Stimulated activated CD4-positive, alpha-beta T cell treated with anti-CD3 and anti-CD28 coated beads, Interleukin-12 subunit alpha, Interleukin-12 subunit beta, amount 100 ng/mL, for 4 hours (primary cell): ENCODE results near the gene PRTN3.
"Not testable (repeated sequence)": the region's sequence is repeated elsewhere in the genome, so short reads cannot be mapped to it uniquely, and the experiment has no call there.

Experiments used
- DNase-seq: peaks from one replicate; pipeline ENCODE4 v3.0.0-alpha.2; 2020

PRTN3 gene

DNA sequence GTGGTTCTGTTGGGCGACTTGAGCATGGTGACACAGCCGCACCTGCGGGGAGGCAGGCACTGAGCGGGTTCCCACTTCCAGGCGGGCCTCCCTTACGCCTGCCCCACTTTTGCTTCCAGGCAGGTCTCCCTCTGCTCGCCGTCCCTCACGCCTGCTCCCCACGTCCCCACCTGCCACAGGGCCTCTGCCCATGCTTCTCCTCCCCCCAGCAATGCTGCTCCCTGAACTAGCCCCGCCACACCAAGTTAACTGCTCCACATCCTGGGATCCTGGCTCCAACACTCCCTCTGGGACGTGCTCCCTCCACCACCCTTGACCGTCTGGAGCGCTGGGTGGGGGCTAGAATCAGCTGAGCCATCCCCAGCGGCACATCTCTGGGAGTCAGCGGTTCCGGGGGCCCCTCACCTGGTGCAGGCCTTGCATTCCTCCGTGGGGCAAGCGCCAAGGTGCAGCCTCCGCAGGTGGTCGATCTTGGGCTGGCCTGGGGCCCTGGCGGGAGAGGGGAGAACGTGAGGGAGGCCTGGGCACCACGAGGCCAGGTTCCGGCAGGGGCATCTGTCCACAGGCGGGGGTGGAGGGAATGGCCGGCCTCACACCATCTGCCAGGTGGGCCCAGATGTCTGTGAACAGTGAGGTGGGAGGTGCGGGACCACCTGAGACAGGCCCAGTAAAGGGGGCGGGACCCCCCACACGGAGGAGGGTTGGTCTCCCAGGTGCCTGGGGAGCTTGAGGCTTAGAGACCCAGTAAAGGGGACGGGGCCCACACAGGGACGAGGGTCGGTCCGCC, 27.9 kb downstream of the PRTN3 start:
- DNase-seq, result no peak

DNA sequence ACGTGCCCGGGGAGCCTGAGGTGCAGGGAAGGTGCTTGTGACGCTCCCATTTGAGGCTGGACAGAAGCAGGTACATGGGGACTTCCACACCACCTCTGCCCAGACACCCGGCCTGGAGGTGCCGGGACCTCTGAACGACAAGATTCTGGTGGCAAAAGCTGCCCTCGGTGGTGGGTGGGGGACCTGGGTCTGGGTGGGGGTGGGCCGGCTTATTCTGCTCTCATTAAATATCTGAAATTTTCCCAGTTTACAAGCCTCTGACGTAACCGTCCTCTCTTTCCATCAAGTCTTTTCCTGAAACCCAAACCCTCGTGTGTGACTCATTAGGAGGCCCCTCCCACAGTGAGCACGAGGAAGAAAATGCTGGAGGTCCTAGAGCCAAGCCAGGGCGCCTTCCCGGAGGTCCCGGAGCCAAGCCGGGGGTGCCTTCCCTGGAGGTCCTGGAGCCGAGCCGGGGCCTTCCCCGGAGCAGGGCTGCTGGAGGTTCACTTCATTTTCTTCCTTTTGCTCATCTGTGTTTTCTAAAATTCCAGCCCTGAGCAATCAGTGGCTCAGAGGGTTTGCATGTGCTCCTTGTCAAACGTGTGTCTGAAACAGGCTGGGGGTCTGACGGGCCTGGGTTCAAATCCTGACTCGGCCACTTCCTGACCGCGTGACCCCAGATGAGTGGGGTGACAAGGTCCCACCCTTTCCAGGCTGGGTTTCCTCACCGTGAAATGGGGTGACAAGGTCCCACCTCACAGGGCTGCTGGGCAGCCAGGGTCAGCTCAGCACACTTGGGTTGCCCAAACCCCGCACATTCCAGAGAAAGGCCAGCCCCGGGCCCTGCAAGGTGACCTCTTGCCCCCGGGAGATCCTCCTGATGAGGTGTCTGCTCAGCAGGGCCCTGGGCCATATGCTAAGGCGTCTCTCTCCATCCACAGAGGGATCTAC, 28.7 kb downstream of the PRTN3 start:
- no peak for DNase-seq

DNA sequence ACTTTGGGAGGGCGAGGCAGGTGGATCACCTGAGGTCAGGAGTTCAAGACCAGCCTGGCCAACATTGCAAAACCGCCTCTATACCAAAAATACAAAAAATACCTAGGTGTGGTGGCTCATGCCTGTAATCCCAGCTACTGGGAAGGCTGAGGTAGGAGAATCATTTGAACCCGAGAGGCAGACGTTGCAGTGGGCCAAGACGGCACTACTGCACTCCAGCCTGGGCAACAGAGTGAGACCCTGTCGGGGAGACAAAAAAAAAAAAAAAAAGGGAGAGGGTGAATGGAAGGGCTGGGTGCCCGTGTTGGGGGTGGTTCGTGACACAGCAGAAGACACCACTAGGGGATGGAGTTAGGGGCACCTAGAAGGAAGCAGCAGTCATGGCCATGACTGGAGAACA, 29.5 kb downstream of the PRTN3 start:
- no peak for DNase-seq

DNA sequence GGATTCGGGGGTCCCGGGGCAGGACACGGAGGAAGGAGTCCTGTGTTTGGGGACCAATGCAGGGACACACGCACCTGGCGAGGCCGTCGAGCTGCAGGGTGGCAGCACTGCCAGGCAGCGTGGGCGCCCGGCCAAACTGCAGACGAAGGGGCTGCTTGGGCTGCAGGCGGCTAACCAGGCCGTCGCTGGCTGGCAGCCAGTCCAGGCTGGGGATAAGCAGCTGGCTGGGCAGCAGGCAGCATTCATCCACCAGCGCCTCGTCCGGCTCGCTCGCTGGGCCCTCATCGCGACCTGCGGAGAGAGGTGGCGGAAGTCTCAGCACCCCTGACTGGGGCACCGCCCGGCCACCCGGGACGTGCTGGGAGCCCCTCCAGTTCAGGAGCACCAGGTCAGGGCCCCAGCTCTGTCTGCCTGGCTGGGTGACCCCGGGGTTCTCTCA, 30.2 kb downstream of the PRTN3 start:
- DNase-seq, result no peak

DNA sequence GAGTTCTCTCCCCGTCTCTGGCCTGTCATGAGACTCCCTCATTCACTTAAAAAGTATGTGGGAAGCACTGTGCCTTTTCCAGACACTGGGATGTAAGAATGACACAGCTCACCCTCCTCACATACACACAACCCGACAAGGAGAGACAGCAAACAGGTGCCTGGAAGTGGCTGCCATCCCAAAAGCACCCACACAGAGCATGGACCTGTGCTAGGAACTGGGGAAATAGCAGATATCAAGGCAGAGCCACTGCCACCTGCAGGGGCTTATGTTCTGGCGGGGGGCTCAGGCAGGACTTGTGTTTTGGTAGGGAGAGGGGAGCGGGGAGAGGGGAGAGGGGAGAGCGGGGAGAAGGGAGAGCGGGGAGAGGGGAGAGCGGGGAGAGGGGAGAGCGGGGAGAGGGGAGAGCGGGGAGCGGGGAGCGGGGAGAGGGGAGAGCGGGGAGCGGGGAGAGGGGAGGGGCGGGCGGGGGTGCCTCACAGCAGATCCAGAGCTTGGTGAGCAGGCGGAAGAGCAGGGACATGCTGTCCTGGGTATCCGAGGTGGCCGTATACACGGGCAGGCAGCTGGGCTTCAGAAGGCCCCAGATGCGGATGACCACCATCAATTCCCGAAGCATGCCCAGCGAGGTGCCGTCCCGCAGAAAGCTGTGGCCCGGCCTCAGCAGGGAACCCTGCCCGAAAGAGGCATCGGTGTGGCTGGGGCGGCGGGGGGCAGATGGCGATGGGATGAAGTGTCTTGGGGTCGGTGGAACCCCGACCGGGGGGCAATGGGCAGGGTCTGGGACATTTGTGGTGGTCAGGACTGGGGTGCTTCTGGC, 30.9 kb downstream of the PRTN3 start:
- no peak for DNase-seq

DNA sequence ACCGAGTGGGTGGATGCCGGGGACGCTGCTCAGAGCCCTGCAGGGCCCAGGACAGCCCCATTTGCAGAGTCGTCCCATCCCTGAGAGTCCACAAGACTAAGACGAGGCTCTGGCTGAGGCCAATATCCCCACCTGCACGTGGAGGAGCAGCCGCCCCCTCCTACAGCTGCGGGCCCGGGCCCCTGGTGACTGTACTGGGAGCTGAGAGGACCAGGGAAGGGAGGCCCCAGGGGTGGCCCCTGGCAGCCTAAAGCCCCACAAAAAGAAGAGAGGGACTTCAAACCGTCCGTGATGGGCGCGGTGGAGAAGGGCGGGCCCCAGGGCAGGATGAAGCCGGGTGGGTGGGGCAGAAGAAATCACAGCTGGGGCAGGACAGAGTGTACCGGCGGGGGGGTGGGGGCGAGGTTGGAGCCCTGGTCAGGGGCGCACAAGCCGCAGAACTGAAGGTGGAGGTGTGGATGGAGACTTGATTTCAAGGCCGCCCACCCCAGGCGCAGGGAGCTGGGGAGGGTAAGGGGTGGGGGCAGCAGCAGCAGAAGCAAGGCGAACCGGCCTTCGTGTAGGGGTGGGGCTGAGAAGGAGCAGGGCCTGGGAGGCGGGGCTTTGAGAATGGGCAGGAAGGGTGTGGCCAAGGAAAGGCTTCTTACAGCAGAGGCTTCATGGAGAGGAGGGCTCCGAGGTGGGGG, 31.6 kb downstream of the PRTN3 start:
- peak; percentile 65 for DNase-seq

DNA sequence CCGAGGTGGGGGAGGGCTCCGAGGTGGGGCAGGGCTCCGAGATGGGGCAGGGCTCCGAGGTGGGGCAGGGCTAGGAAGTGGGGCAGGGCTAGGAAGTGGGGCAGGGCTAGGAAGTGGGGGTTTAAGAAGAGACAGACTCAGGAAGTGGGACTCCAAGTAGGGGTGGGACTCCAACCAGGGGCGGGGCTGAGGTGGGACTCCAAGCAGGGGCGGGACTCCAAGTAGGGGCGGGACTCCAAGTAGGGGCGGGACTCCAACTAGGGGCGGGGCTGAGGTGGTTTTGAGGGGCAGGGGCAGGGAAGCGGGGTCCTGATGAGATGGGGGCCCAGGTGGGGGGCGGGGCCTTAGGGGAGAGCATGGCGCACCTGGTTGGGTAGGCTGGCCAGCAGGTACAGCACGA, 32.3 kb downstream of the PRTN3 start:
- DNase-seq, result peak; percentile 44

DNA sequence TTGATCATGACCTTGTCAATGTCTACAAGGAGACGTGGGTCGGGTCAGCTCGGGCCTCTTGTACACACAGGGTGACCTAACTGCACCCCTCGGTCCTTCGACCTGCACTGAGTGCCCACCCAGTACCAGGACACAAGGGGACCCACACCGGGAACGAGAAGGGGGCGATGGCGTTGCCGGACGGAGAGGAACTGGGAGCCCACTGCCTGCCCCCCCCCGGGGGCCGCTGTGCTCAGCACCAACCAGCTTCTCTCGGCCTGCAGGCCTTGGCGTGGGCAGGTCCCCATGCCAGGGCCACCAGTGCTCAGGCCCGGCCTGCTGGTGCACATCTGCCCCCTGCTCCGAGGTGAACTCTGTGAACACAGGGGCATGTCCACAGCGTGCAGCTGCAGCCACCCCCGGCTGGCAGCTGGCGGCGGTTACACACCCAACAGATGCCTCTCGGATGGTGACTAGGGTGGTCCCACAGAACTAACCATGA, 32.8 kb downstream of the PRTN3 start:
- DNase-seq, result no peak

DNA sequence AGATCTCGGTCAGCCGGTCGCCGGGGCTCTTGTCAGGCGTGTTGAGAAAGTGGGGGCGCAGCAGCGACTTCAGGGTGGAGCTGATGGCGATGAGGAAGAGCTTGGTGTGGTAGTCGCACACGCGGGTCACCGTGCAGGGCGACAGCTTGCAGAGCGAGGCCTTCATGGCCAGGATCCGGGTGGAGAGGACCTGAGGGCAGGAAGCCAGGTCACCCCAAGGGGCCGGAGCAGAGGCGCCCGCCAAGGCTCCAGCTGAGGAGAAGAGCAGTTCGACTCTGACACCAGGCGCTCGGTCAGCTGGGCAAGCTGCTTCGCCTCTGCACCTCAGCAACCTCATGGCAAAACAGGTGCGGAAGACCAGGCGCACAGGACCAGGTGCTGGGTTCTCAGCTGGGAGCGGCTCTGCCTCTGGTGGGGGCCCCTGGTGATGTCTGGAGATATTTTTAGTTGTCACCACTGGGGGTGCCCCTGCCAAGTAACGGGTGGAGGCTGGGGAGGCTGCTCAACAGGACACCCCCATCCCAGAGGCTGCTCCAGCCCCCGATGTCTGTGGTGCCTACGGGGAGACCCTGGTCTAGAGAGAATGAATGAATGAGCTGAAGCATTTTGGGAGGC, 34.6 kb downstream of the PRTN3 start:
- no peak for DNase-seq

DNA sequence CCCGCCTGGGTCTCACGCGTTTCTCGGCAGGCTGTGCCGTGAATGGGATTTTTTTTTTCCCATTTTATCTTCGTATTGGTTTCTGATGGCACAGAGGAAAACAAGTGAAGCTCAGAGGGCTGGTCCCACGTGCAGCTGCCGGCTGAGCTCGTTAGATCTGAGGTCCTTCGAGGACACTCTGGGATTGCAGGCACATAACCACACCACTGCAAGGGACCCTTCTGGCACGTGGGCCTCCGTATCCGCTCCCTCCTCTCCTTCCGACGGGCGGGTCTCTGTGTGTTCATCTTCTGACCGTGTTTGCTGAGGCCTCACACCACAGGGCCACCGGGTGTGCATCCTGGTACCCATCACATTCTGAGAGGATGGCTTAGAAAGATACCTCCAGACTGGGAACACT, 35.3 kb downstream of the PRTN3 start:
- DNase-seq, result no peak

DNA sequence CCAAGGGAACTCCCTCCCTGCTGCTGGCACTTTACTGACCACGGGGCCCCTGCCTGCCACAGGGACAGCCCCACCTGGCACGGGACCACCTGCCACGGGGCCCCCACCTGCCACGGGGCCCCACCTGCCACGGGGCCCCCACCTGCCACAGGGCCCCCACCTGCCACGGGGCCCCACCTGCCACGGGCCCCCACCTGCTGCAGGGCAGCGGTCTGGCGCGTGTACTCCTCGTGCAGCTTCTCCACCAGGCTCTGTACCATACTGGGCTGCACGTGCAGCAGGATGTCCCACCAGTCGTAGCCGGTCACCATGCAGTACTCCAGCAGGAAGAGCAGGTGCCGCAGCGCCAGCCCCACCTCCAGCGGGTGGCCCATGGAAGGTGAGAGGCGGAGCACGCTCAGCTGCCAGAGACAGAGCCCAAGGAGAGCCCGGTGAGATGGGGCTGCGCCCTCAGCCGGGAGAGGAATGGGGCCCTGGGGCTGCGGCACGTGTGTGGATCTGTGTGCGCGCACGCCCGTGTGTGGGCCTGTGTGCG, 36.0 kb downstream of the PRTN3 start:
- DNase-seq, result no peak

DNA sequence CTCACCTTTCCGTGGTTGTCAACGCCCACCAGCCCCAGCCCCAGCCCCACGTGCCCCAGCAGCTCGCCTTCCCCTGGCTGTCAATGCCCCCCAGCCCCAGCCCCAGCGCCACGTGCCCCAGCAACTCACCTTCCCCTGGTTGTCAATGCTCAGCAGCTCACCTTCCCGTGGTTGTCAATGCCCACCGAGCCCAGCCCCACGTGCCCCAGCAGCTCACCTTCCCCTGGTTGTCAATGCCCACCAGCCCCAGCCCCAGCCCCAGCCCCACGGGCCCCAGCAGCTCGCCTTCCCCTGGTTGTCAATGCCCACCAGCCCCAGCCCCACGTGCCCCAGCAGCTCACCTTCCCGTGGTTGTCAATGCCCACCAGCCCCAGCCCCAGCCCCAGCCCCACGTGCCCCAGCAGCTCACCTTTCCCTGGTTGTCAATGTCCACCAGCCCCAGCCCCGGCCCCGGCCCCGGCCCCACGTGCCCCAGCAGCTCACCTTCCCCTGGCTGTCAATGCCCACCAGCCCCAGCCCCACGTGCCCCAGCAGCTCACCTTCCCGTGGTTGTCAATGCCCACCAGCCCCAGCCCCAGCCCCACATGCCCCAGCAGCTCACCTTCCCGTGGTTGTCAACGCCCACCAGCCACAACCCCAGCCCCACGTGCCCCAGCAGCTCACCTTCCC, 37.3 kb downstream of the PRTN3 start:
- not testable (repeated sequence) for DNase-seq

DNA sequence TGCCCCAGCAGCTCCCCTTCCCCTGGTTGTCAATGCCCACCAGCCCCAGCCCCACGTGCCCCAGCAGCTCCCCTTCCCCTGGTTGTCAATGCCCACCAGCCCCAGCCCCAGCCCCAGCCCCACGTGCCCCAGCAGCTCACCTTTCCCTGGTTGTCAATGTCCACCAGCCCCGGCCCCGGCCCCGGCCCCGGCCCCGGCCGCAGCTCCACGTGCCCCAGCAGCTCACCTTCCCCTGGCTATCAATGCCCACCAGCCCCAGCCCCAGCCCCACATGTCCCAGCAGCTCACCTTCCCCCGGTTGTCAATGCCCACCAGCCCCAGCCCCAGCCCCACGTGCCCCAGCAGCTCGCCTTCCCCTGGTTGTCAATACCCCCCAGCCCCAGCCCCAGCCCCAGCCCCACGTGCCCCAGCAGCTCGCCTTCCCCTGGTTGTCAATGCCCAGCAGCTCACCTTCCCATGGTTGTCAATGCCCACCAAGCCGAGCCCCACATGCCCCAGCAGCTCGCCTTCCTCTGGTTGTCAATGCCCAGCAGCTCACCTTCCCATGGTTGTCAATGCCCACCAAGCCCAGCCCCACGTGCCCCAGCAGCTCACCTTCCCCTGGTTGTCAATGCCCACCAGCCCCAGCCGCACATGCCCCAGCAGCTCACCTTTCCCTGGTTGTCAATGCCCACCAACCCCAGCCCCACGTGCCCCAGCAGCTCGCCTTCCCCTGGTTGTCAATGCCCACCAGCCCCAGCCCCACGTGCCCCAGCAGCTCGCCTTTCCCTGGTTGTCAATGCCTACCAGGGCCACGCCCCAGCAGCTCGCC, 38.2 kb downstream of the PRTN3 start:
- not testable (repeated sequence) for DNase-seq

DNA sequence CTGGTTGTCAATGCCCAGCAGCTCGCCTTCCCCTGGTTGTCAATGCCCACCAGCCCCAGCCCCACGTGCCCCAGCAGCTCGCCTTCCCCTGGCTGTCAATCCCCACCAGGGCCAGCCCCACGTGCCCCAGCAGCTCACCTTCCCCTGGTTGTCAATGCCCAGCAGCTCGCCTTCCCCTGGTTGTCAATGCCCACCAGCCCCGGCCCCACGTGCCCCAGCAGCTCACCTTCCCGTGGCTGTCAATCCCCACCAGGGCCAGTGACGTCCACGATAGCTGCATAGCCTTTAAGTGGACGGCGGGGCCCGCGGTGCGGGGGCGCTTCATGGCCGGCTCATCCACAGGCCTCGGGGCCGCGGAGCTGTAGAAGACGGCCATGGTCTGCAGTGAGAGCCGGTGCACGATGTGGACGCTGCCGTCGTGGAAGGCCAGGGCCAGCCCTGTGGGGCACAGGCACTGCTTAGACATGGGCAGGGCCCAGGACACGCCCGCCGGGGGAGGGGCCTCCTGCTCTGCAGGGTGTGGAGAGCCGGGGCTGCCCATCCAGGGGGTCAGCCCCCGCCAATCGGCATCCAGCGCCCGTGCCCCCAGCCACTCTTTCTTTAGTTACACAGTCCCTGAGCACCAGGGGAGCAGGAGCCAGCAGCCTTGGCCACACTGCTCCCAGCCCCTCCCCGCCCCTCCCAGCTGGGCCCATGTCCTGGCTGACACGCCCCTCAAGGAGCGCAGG, 39.1 kb downstream of the PRTN3 start:
- DNase-seq, result no peak

DNA sequence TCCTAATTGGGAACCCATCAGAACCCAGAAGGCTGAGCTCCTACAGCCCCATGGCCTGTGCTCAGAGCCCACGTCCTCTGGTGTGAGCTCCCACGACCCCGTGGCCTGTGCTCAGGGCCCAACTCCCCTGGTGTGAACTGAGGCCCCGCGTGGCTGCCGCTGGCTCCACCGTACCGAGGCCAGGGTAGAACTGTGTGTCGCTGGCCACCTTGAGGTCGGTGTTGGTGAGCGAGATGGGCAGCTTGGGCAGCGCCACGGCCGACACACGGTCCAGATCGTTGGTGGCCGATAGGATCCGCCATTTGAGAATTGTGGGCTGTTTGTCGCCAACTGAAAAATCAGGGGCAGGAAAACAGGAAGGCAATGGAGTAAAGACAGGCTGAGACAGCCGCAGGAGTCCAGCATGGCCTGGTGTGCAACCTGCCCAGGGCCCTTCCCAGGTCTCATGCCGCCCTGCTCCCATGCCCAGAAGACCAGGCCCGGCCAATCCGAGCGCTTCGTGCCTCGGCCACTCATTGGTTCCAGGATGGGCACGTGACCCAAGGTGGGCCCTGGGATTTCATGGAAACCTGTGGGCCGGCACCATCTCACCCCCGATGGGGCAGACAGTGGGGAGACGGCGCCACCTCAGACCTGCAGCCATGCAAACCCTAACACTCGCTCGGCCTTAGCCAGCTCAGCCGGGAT, 40.7 kb downstream of the PRTN3 start:
- DNase-seq, result no peak

DNA sequence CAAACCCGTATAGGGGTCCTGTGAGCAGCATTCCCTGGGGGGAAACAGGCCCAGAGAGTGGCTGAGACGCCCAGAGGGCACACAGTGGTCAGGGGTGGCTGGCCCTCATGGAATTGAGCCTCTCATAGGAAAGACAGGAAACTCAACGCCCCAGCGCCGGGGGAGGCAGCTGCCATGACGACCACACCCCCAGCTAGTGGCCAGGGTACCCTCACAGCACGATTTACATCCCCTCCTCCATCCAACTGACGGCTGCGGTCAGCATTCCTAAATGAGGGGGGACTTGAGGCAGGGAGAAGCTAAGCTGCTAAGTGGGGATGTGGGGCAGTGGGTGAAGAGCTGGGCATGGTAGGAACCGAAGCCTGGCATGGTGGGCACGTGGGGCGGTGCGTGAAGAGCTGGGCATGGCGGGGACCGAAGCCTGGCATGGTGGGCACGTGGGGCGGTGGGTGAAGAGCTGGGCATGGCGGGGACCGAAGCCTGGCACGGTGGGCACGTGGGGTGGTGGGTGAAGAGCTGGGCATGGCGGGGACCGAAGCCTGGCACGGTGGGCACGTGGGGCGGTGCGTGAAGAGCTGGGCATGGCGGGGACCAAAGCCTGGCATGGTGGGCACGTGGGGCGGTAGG, 42.2 kb downstream of the PRTN3 start:
- no peak for DNase-seq

DNA sequence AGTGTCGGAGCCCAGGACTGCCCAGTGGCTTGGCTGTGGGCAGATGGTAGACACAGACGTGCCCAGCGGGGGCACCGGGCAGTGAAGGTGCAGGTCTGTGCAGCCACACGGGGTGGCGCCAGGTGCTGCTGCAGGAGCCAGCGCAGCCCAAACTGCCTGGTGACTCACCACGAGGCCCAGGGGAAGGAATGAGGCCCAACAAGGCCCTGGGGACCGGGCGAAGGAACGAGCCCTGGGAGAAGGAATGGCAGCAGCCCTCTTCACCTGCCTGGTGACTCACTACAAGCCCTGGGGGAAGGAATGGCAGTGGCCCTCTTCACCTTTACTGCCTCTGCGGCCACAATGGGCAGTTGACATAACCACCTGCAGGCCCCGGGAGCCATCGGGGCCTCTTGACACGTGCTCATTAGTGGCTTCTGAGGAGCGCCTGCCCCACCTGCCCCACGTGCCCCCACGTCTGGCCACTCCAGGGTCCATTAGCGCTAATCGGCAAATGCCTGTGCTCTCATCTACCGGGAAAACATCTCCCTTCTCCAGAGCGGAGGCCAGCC, 42.9 kb downstream of the PRTN3 start:
- no peak for DNase-seq
